Measurements from ENCODE around the gene SLC6A11. TPM values are rescaled to one million over a fixed set of nuclear protein-coding genes. Genes with fewer than 3 reads are reported as not detected.

The SLC6A11 gene
- total RNA-seq, 2 donors from 2014 or later = not detected

- DNase-seq (ENCODE audit: low spot score) (no peak), ATAC-seq (no peak)
- Mint-ChIP-seq H3K4me3 (no peak overlapping the region), H3K27ac (no peak overlapping the region), H3K27me3 (peaks cover 25 to 26% of the 10 kb centered on the region in 2 donors), H3K4me1 (ENCODE audit: low read depth in 2 of 2) (no peaks in the 10 kb centered on the region), H3K9me3 (no peaks in the 10 kb centered on the region), H3K36me3 (no peaks in the 10 kb centered on the region)
Measured at GRCh38 chr3:10975695-10976234, 159.7 kb downstream of the SLC6A11 start.

GRCh38 chr3:10976770-10977169, 160.7 kb downstream of the SLC6A11 start:
- no peak for DNase-seq (ENCODE audit: low spot score)
- H3K9me3 Mint-ChIP-seq = no peaks in the 10 kb centered on the region
- no peaks in the 10 kb centered on the region for H3K36me3 Mint-ChIP-seq
- ATAC-seq = peak in 1 of 2 donors; percentile 32
- H3K27me3 Mint-ChIP-seq = peaks cover 28 to 33% of the 10 kb centered on the region in 2 donors
- H3K27ac Mint-ChIP-seq = no peak overlapping the region
- H3K4me3 Mint-ChIP-seq = no peak overlapping the region
- H3K4me1 Mint-ChIP-seq (ENCODE audit: low read depth in 2 of 2) = no peaks in the 10 kb centered on the region

- Mint-ChIP-seq H3K36me3 (no peaks in the 10 kb centered on the region), H3K9me3 (no peaks in the 10 kb centered on the region), H3K27me3 (peaks cover 25 to 27% of the 10 kb centered on the region in 2 donors), H3K27ac (no peak overlapping the region), H3K4me1 (ENCODE audit: low read depth in 2 of 2) (no peaks in the 10 kb centered on the region), H3K4me3 (no peak overlapping the region)
- no peak for ATAC-seq
- no peak for DNase-seq (ENCODE audit: low spot score)
Measured at GRCh38 chr3:10977892-10978510, 162.0 kb downstream of the SLC6A11 start.

- H3K4me3 Mint-ChIP-seq = no peak overlapping the region
- H3K36me3 Mint-ChIP-seq = no peaks in the 10 kb centered on the region
- no peak for ATAC-seq
- H3K9me3 Mint-ChIP-seq = no peaks in the 10 kb centered on the region
- no peak overlapping the region for H3K27ac Mint-ChIP-seq
- H3K4me1 Mint-ChIP-seq (ENCODE audit: low read depth in 2 of 2) = no peaks in the 10 kb centered on the region
- DNase-seq (ENCODE audit: low spot score) = no peak
- peaks cover 25 to 27% of the 10 kb centered on the region in 2 donors for H3K27me3 Mint-ChIP-seq
Measured at GRCh38 chr3:10978956-10979355, 162.9 kb downstream of the SLC6A11 start.

GRCh38 chr3:10980312-10980711, 164.3 kb downstream of the SLC6A11 start:
- ATAC-seq = no peak
- Mint-ChIP-seq H3K9me3 (no peaks in the 10 kb centered on the region), H3K4me3 (no peak overlapping the region), H3K27me3 (peaks cover 20 to 22% of the 10 kb centered on the region in 2 donors), H3K4me1 (ENCODE audit: low read depth in 2 of 2) (no peaks in the 10 kb centered on the region), H3K36me3 (no peaks in the 10 kb centered on the region), H3K27ac (no peak overlapping the region)
- no peak for DNase-seq (ENCODE audit: low spot score)

- Mint-ChIP-seq H3K27me3 (peaks cover 20 to 27% of the 10 kb centered on the region in 2 donors), H3K27ac (no peak overlapping the region), H3K4me1 (ENCODE audit: low read depth in 2 of 2) (no peaks in the 10 kb centered on the region), H3K4me3 (no peak overlapping the region), H3K9me3 (no peaks in the 10 kb centered on the region), H3K36me3 (no peaks in the 10 kb centered on the region)
- DNase-seq (ENCODE audit: low spot score) (no peak), ATAC-seq (no peak)
Measured at GRCh38 chr3:10981031-10981430, 165.0 kb downstream of the SLC6A11 start.

GRCh38 chr3:10981961-10982360, 165.9 kb downstream of the SLC6A11 start:
- Mint-ChIP-seq H3K27me3 (peaks cover 17 to 19% of the 10 kb centered on the region in 2 donors), H3K9me3 (no peaks in the 10 kb centered on the region), H3K4me1 (ENCODE audit: low read depth in 2 of 2) (no peaks in the 10 kb centered on the region), H3K4me3 (no peak overlapping the region), H3K27ac (no peak overlapping the region), H3K36me3 (no peaks in the 10 kb centered on the region)
- DNase-seq (ENCODE audit: low spot score) (no peak), ATAC-seq (no peak)

GRCh38 chr3:10982782-10983181, 166.8 kb downstream of the SLC6A11 start:
- no peaks in the 10 kb centered on the region for H3K36me3 Mint-ChIP-seq
- H3K4me3 Mint-ChIP-seq = no peak overlapping the region
- DNase-seq (ENCODE audit: low spot score) (no peak), ATAC-seq (no peak)
- H3K27ac Mint-ChIP-seq = no peak overlapping the region
- no peaks in the 10 kb centered on the region for H3K4me1 Mint-ChIP-seq (ENCODE audit: low read depth in 2 of 2)
- no peaks in the 10 kb centered on the region for H3K9me3 Mint-ChIP-seq
- H3K27me3 Mint-ChIP-seq = peaks cover 14 to 19% of the 10 kb centered on the region in 2 donors

- Mint-ChIP-seq H3K9me3 (no peaks in the 10 kb centered on the region), H3K4me1 (ENCODE audit: low read depth in 2 of 2) (no peaks in the 10 kb centered on the region), H3K4me3 (no peak overlapping the region), H3K27ac (no peak overlapping the region), H3K27me3 (peaks cover 8 to 19% of the 10 kb centered on the region in 2 donors), H3K36me3 (no peaks in the 10 kb centered on the region)
- DNase-seq (ENCODE audit: low spot score) (no peak), ATAC-seq (no peak)
Measured at GRCh38 chr3:10983219-10983916, 167.3 kb downstream of the SLC6A11 start.

- Mint-ChIP-seq H3K4me1 (ENCODE audit: low read depth in 2 of 2) (no peaks in the 10 kb centered on the region), H3K36me3 (no peaks in the 10 kb centered on the region), H3K9me3 (no peaks in the 10 kb centered on the region), H3K27me3 (peaks cover 7 to 21% of the 10 kb centered on the region in 2 donors), H3K4me3 (no peak overlapping the region), H3K27ac (no peak overlapping the region)
- ATAC-seq (no peak), DNase-seq (ENCODE audit: low spot score) (no peak)
Measured at GRCh38 chr3:10984371-10984896, 168.4 kb downstream of the SLC6A11 start.

- Mint-ChIP-seq H3K27me3 (peaks cover 10 to 26% of the 10 kb centered on the region in 2 donors), H3K36me3 (no peaks in the 10 kb centered on the region), H3K4me1 (ENCODE audit: low read depth in 2 of 2) (no peaks in the 10 kb centered on the region), H3K4me3 (no peak overlapping the region), H3K27ac (no peak overlapping the region), H3K9me3 (no peaks in the 10 kb centered on the region)
- DNase-seq (ENCODE audit: low spot score) = no peak
- no peak for ATAC-seq
Measured at GRCh38 chr3:10985181-10985580, 169.2 kb downstream of the SLC6A11 start.

- H3K27ac Mint-ChIP-seq = no peak overlapping the region
- peaks cover 18 to 33% of the 10 kb centered on the region in 2 donors for H3K27me3 Mint-ChIP-seq
- ATAC-seq (no peak), DNase-seq (ENCODE audit: low spot score) (no peak)
- peaks cover 0 to 3% of the 10 kb centered on the region in 2 donors for H3K4me1 Mint-ChIP-seq (ENCODE audit: low read depth in 2 of 2)
- H3K4me3 Mint-ChIP-seq = no peak overlapping the region
- H3K9me3 Mint-ChIP-seq = no peaks in the 10 kb centered on the region
- no peaks in the 10 kb centered on the region for H3K36me3 Mint-ChIP-seq
Measured at GRCh38 chr3:10986592-10986991, 170.6 kb downstream of the SLC6A11 start.

- Mint-ChIP-seq H3K36me3 (no peaks in the 10 kb centered on the region), H3K27ac (no peak overlapping the region), H3K27me3 (peaks cover 23 to 41% of the 10 kb centered on the region in 2 donors), H3K4me1 (ENCODE audit: low read depth in 2 of 2) (peaks cover 6% of the 10 kb centered on the region in 2 donors), H3K4me3 (no peak overlapping the region), H3K9me3 (no peaks in the 10 kb centered on the region)
- no peak for ATAC-seq
- DNase-seq (ENCODE audit: low spot score) = no peak
Measured at GRCh38 chr3:10988001-10988665, 172.1 kb downstream of the SLC6A11 start.

All from natural killer cell treated with Interleukin-12 subunit alpha and Interleukin-12 subunit beta and Interleukin-15 and Interleukin-18, amount 100 ng/mL, for 72 hours (primary cell).